ENCODE results near the gene SH2D4B.

SH2D4B gene

GRCh38 chr10:80600256-80600655 lies 62.6 kb downstream of the SH2D4B start:
- no peak for TF ChIP-seq ZFP30 (CRISPR knock-in tag; IDR thresholded peaks at IDR 0.05)
- TF ChIP-seq TCF4 (CRISPR knock-in tag; IDR thresholded peaks at IDR 0.05; ENCODE audit: borderline replicate concordance) = no peak
- TF ChIP-seq ESRRG (CRISPR knock-in tag; IDR thresholded peaks at IDR 0.05) = no peak
- TF ChIP-seq PPARA (CRISPR knock-in tag; IDR thresholded peaks at IDR 0.05; ENCODE audit: borderline replicate concordance) = no peak
- TF ChIP-seq CREB5 (CRISPR knock-in tag; IDR thresholded peaks at IDR 0.05; ENCODE audit: low read depth) = no peak
- no peak for TF ChIP-seq SNAI2 (CRISPR knock-in tag; IDR thresholded peaks at IDR 0.05)
- no peak for TF ChIP-seq ARNTL (CRISPR knock-in tag; IDR thresholded peaks at IDR 0.05; ENCODE audit: borderline replicate concordance, low read depth)
- no peak for TF ChIP-seq RARB (CRISPR knock-in tag; IDR thresholded peaks at IDR 0.05)
- TF ChIP-seq CSDC2 (CRISPR knock-in tag; IDR thresholded peaks at IDR 0.05) = no peak
- no peak for TF ChIP-seq OSR1 (CRISPR knock-in tag; IDR thresholded peaks at IDR 0.05)
- no peak for ATAC-seq

GRCh38 chr10:80602881-80603280 lies 65.2 kb downstream of the SH2D4B start:
- TF ChIP-seq TOX (CRISPR knock-in tag; IDR thresholded peaks at IDR 0.05; ENCODE audit: borderline replicate concordance) (no peak), ZNF565 (CRISPR knock-in tag; conservative IDR thresholded peaks at IDR 0.05; ENCODE audit: low read depth) (no peak), GLIS3 (CRISPR knock-in tag; IDR thresholded peaks at IDR 0.05) (no peak), CSRNP3 (CRISPR knock-in tag; IDR thresholded peaks at IDR 0.05) (no peak), OSR1 (CRISPR knock-in tag; IDR thresholded peaks at IDR 0.05) (no peak), ZNF8 (CRISPR knock-in tag; IDR thresholded peaks at IDR 0.05) (no peak), SNAI2 (CRISPR knock-in tag; IDR thresholded peaks at IDR 0.05) (no peak)
- no peak for ATAC-seq

- no peak for ATAC-seq
- TF ChIP-seq BACH2 (CRISPR knock-in tag; IDR thresholded peaks at IDR 0.05; ENCODE audit: borderline replicate concordance) = no peak
- no peak for TF ChIP-seq ZC3H10 (CRISPR knock-in tag; IDR thresholded peaks at IDR 0.05)
- no peak for TF ChIP-seq ZFP3 (CRISPR knock-in tag; IDR thresholded peaks at IDR 0.05)
- no peak for TF ChIP-seq ISL1 (CRISPR knock-in tag; IDR thresholded peaks at IDR 0.05)
- TF ChIP-seq RARB (CRISPR knock-in tag; IDR thresholded peaks at IDR 0.05) = no peak
- TF ChIP-seq ZNF565 (CRISPR knock-in tag; conservative IDR thresholded peaks at IDR 0.05; ENCODE audit: low read depth) = no peak
- TF ChIP-seq CSRNP3 (CRISPR knock-in tag; IDR thresholded peaks at IDR 0.05) = no peak
- no peak for TF ChIP-seq ZNF8 (CRISPR knock-in tag; IDR thresholded peaks at IDR 0.05)
- TF ChIP-seq ARNTL (CRISPR knock-in tag; IDR thresholded peaks at IDR 0.05; ENCODE audit: borderline replicate concordance, low read depth) = no peak
- TF ChIP-seq CREB5 (CRISPR knock-in tag; IDR thresholded peaks at IDR 0.05; ENCODE audit: low read depth) = no peak
Observed at GRCh38 chr10:80603516-80603915, 65.8 kb downstream of the SH2D4B start.

GRCh38 chr10:80608706-80609105 lies 71.0 kb downstream of the SH2D4B start:
- no peak for TF ChIP-seq ZNF70 (CRISPR knock-in tag; IDR thresholded peaks at IDR 0.05)
- TF ChIP-seq ZFP3 (CRISPR knock-in tag; IDR thresholded peaks at IDR 0.05) = no peak
- TF ChIP-seq ZC3H10 (CRISPR knock-in tag; IDR thresholded peaks at IDR 0.05) = no peak
- TF ChIP-seq CREB5 (CRISPR knock-in tag; IDR thresholded peaks at IDR 0.05; ENCODE audit: low read depth) = no peak
- no peak for TF ChIP-seq PPARA (CRISPR knock-in tag; IDR thresholded peaks at IDR 0.05; ENCODE audit: borderline replicate concordance)
- no peak for TF ChIP-seq PATZ1 (CRISPR knock-in tag; IDR thresholded peaks at IDR 0.05; ENCODE audit: borderline replicate concordance)
- no peak for TF ChIP-seq TOX (CRISPR knock-in tag; IDR thresholded peaks at IDR 0.05; ENCODE audit: borderline replicate concordance)
- TF ChIP-seq TSHZ2 (CRISPR knock-in tag; IDR thresholded peaks at IDR 0.05) = no peak
- no peak for TF ChIP-seq BACH2 (CRISPR knock-in tag; IDR thresholded peaks at IDR 0.05; ENCODE audit: borderline replicate concordance)
- TF ChIP-seq ZNF8 (CRISPR knock-in tag; IDR thresholded peaks at IDR 0.05) = no peak
- no peak for TF ChIP-seq GLIS3 (CRISPR knock-in tag; IDR thresholded peaks at IDR 0.05)
- ATAC-seq = no peak
